ACC112 (cell line): ENCODE data around the gene TMCO5A.

Experiments used
- H2AFZ ChIP-seq: fragments of 200-600 bp; sonication (generic); one replicate; pipeline ENCODE4 v1.6.0; 2017; ENCODE audit warnings: antibody characterized with exemption, low read length; ENCODE audit not compliant: unreplicated experiment
- H3K27ac ChIP-seq: fragments of 200-600 bp; sonication (generic); 2 replicates; pipeline ENCODE4 v1.5.1; 2014; ENCODE audit warnings: low read depth, mild to moderate bottlenecking, antibody characterized with exemption, low read length, moderate library complexity
- H3K27me3 ChIP-seq: fragments of 200-600 bp; sonication (generic); 2 replicates; pipeline ENCODE4 v1.6.1; 2014; ENCODE audit warnings: mild to moderate bottlenecking, antibody characterized with exemption, low read length, moderate library complexity, mixed read lengths; ENCODE audit not compliant: insufficient read depth
- H3K36me3 ChIP-seq: fragments of 200-600 bp; sonication (generic); 2 replicates; pipeline ENCODE4 v1.6.1; 2016; ENCODE audit warnings: mild to moderate bottlenecking, antibody characterized with exemption, low read length, moderate library complexity, mixed read lengths; ENCODE audit not compliant: insufficient read depth
- H3K4me1 ChIP-seq: fragments of 200-600 bp; sonication (generic); one replicate; pipeline ENCODE4 v1.6.1; 2016; ENCODE audit warnings: low read length, mixed read lengths; ENCODE audit not compliant: insufficient read depth, unreplicated experiment, control insufficient read depth
- H3K4me3 ChIP-seq: fragments of 200-600 bp; sonication (generic); 2 replicates; pipeline ENCODE4 v1.5.1; 2014; ENCODE audit warnings: mild to moderate bottlenecking, low read depth, low read length
- H3K79me2 ChIP-seq: fragments of 200-600 bp; sonication (generic); one replicate; pipeline ENCODE4 v1.6.0; 2016; ENCODE audit warnings: low read length; ENCODE audit not compliant: control insufficient read depth, unreplicated experiment, insufficient read depth

Gene TMCO5A

GRCh38 chr15:37967788-37968187, 33.3 kb downstream of the TMCO5A start:
- Histone ChIP-seq H3K36me3 (no peaks in the 10 kb centered on the region), H3K27ac (no peak overlapping the region), H3K79me2 (no peaks in the 10 kb centered on the region), H2AFZ (no peak overlapping the region), H3K4me1 (no peaks in the 10 kb centered on the region), H3K4me3 (no peak overlapping the region), H3K27me3 (peaks cover 14% of the 10 kb centered on the region; the same call in 1 of the 2 replicates)

- H3K27ac ChIP-seq, result no peak overlapping the region
- H3K4me1 ChIP-seq, result peaks cover 5% of the 10 kb centered on the region
- no peak overlapping the region for H2AFZ ChIP-seq
- H3K27me3 ChIP-seq, result no peaks in the 10 kb centered on the region
- H3K79me2 ChIP-seq, result no peaks in the 10 kb centered on the region
- H3K36me3 ChIP-seq, result no peaks in the 10 kb centered on the region
- no peak overlapping the region for H3K4me3 ChIP-seq
Measured at GRCh38 chr15:37973856-37974255, 39.4 kb downstream of the TMCO5A start.

GRCh38 chr15:37978231-37978630, 43.8 kb downstream of the TMCO5A start:
- Histone ChIP-seq H3K4me1 (peaks cover 5% of the 10 kb centered on the region), H3K4me3 (no peak overlapping the region), H3K36me3 (no peaks in the 10 kb centered on the region), H3K27me3 (no peaks in the 10 kb centered on the region), H3K79me2 (no peaks in the 10 kb centered on the region), H2AFZ (no peak overlapping the region), H3K27ac (no peak overlapping the region)

- H3K27me3 ChIP-seq, result no peaks in the 10 kb centered on the region
- H3K4me1 ChIP-seq, result no peaks in the 10 kb centered on the region
- H3K27ac ChIP-seq, result no peak overlapping the region
- H3K79me2 ChIP-seq, result no peaks in the 10 kb centered on the region
- H3K36me3 ChIP-seq, result no peaks in the 10 kb centered on the region
- H3K4me3 ChIP-seq, result no peak overlapping the region
- H2AFZ ChIP-seq, result no peak overlapping the region
Measured at GRCh38 chr15:37979671-37980409, 45.4 kb downstream of the TMCO5A start.

GRCh38 chr15:37981201-37981600, 46.8 kb downstream of the TMCO5A start:
- Histone ChIP-seq H3K36me3 (no peaks in the 10 kb centered on the region), H3K4me1 (no peaks in the 10 kb centered on the region), H3K79me2 (no peaks in the 10 kb centered on the region), H3K4me3 (no peak overlapping the region), H2AFZ (no peak overlapping the region), H3K27ac (no peak overlapping the region), H3K27me3 (no peaks in the 10 kb centered on the region)

- no peak overlapping the region for H2AFZ ChIP-seq
- no peaks in the 10 kb centered on the region for H3K79me2 ChIP-seq
- H3K27ac ChIP-seq, result no peak overlapping the region
- no peaks in the 10 kb centered on the region for H3K4me1 ChIP-seq
- H3K27me3 ChIP-seq, result no peaks in the 10 kb centered on the region
- H3K4me3 ChIP-seq, result no peak overlapping the region
- no peaks in the 10 kb centered on the region for H3K36me3 ChIP-seq
Measured at GRCh38 chr15:37981775-37982174, 47.3 kb downstream of the TMCO5A start.

- Histone ChIP-seq H3K27me3 (no peaks in the 10 kb centered on the region), H3K79me2 (no peaks in the 10 kb centered on the region), H3K36me3 (no peaks in the 10 kb centered on the region), H3K4me3 (no peak overlapping the region), H2AFZ (no peak overlapping the region), H3K27ac (no peak overlapping the region), H3K4me1 (no peaks in the 10 kb centered on the region)
Measured at GRCh38 chr15:37984368-37984767, 49.9 kb downstream of the TMCO5A start.

GRCh38 chr15:37995461-37996347, 61.3 kb downstream of the TMCO5A start:
- H3K4me1 ChIP-seq, result peaks cover 6% of the 10 kb centered on the region
- peak overlapping the region; percentile 67 for H3K4me3 ChIP-seq
- H2AFZ ChIP-seq, result peak overlapping the region; percentile 67
- H3K27ac ChIP-seq, result no peak overlapping the region
- no peaks in the 10 kb centered on the region for H3K79me2 ChIP-seq
- H3K27me3 ChIP-seq, result no peaks in the 10 kb centered on the region
- H3K36me3 ChIP-seq, result no peaks in the 10 kb centered on the region
